Motor neuron (in vitro differentiated cells): Measurements from ENCODE around the gene TNS4. TPM values are rescaled to one million over a fixed set of nuclear protein-coding genes. Genes with fewer than 3 reads are reported as not detected.

Experiments
- ATAC-seq, 8 experiments: fragments of 200-7000 bp; cut with Tn5 transposase; replicated peaks in 6 of 8; 2 replicates each; pipeline ENCODE4 v1.8.0; 2021; ENCODE audit warnings: mild to moderate bottlenecking in 8 of 8, moderate library complexity in 8 of 8
- H3K27ac ChIP-seq, 2 donors: fragments of 250-450 bp; sonication (Bioruptor Pico); 2 replicates each; pipeline ENCODE4 v1.9.0; 2021; ENCODE audit warnings: antibody characterized with exemption in 2 of 2, mild to moderate bottlenecking in 2 of 2, moderate library complexity in 1 of 2
- H3K4me1 ChIP-seq, 2 donors: fragments of 250-450 bp; sonication (Bioruptor Pico); replicated peaks in 1 of 2; 2 replicates each; pipeline ENCODE4 v1.6.1; 2021; ENCODE audit warnings: antibody characterized with exemption in 2 of 2, mild to moderate bottlenecking in 2 of 2, moderate library complexity in 1 of 2
- H3K4me3 ChIP-seq, 5 donors: fragments of 250-450 bp; sonication (Bioruptor Pico); 2 replicates each; pipeline ENCODE4 v1.9.0; 2021; ENCODE audit warnings: antibody characterized with exemption in 5 of 5, mild to moderate bottlenecking in 5 of 5, moderate library complexity in 4 of 5
- WGBS, 10 experiments: fragments of 450-650 bp; shearing (Covaris generic); methylation state at CpG; one replicate each; pipeline ENCODE4 v1.0.0; 2022; 5-methylcytosine and 5-hydroxymethylcytosine counted together
- in situ Hi-C, 9 experiments: fragments of 400-800 bp; cut with MboI; loops; one replicate each; pipeline ENCODE4 v1.15.0; 2021; ENCODE audit warnings: low sequenced_read_pairs in 9 of 9, low pct_unique_long_range_greater_than_20kb in 2 of 9; ENCODE audit not compliant: unreplicated experiment in 9 of 9
- total RNA-seq, 8 experiments: library from RNA; unstranded; fragments of 300-600 nt; gene quantifications; 2 replicates each; pipeline versions ENCODE4 v1.2.3 to v1.2.4, GENCODE V29; 2022

The TNS4 gene
- total RNA-seq, 8 experiments from 2014 or later = 0.08 to 1.0 (median 0.15) TPM; not detected in 1

DNA sequence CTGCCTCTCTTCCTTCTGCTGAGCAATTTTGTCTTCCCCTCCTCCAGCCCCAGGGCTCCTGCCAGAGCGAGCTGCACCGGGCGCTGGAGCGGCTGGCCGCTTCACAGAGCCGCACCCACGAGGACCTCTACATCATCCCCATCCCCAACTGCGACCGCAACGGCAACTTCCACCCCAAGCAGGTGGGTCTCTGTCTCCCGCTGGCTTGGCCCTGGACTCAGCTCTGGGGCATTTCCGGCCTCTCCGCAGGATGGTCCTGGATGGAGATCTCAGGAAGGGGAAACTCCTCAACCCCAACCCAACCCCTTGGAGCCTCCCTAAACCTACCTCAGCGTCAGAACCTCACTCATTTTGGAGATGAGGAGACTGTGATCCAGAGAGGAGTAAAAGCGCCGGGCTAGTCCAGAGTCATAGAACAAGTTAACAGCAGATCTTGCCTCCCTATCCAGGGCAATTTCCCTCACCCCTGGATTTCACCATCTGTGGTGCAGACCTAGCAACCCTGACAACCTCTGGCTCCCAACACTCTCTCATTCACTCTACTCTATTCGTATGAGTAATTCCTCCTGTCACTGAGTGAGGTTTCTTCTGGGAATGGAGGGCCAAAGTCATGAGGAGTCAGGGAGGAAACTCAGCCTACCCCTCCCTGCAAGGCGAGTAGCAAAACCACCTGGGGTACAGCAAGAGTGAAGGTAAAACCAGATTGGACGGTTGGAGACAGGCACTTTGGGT, 47.4 kb downstream of the TNS4 start:
- no peak overlapping the region for H3K4me3 ChIP-seq
- 0 to 97% (median 86%) methylated on average over 1 to 11 of the region's 19 CpGs; no CpG with 5 or more reads in 2 of the 10 experiments for WGBS, 10 experiments
- H3K27ac ChIP-seq = no peak overlapping the region
- in situ Hi-C loops = loop anchor here in 1 of 9 experiments (25.0 kb wide), 1 partner anchor 92 kb away; the partner anchor contains the start of gene GJD3
- ATAC-seq = peak in 2 of 8 experiments; percentile 54 to 55
- H3K4me1 ChIP-seq = peaks cover 21 to 27% of the 10 kb centered on the region in 2 donors

DNA sequence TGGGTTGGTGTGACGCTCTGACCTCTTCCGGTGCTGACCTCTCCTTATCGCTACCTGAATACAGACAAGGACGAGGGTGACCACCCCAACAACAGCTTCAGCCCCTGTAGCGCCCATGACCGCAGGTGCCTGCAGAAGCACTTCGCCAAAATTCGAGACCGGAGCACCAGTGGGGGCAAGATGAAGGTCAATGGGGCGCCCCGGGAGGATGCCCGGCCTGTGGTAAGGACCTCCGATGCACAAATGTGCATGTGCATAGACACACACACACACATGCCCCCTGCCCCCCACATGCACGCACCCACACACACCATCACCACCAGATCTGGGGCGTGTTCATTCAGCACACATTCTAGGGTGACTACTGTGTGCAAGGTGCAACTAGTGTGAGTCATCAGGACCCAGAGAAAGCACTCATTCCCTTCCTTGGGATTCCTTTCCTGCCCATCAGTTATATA, 48.5 kb downstream of the TNS4 start:
- peak in 1 of 8 experiments; percentile 15 for ATAC-seq
- WGBS, 10 experiments = 81 to 100% (median 99%) methylated on average over 2 to 10 of the region's 15 CpGs; no CpG with 5 or more reads in 6 of the 10 experiments
- no peak overlapping the region for H3K4me3 ChIP-seq
- H3K27ac ChIP-seq = peak overlapping the region; percentile 51 to 63
- peaks cover 14 to 18% of the 10 kb centered on the region in 2 donors for H3K4me1 ChIP-seq
- in situ Hi-C loops = loop anchor here in 1 of 9 experiments (25.0 kb wide), 1 partner anchor 91 kb away; the partner anchor contains the start of gene GJD3

- ATAC-seq = peak in 5 of 8 experiments; percentile 62 to 93 (median 92)
- Histone ChIP-seq H3K4me3 (no peak overlapping the region), H3K27ac (peak overlapping the region; percentile 22 to 63), H3K4me1 (peaks cover 11 to 12% of the 10 kb centered on the region in 2 donors)
- 11 to 100% (median 40%) methylated on average over 1 to 3 of the region's 7 CpGs; no CpG with 5 or more reads in 5 of the 10 experiments for WGBS, 10 experiments
- in situ Hi-C loops = loop anchor here in 1 of 9 experiments (25.0 kb wide), 1 partner anchor 90 kb away; the partner anchor contains the start of gene GJD3
Observed at GRCh38 chr17:40452216-40452787, 49.1 kb downstream of the TNS4 start.

DNA sequence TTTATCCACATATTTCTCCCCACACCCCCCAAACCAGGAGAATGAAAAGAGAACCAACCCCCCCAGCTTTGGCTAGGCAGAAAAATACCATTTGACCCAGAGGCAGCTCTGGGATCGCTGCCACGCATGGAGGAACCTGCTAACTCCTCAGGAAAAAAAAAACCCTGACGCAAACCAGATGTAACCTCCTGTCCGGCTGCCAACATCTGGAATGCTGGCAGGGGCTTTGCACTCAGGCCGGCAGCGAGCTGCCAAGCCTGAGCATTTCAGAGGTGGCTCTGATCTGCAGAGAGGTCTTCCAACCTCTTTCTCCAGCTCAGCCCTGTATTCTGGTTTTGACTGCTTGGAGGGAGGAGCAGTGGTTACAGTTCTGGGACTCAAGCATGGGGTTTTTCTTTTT, 50.0 kb downstream of the TNS4 start:
- Histone ChIP-seq H3K4me3 (no peak overlapping the region), H3K27ac (no peak overlapping the region), H3K4me1 (peaks cover 11 to 12% of the 10 kb centered on the region in 2 donors)
- 17 to 100% (median 60%) methylated on average over 1 to 4 of the region's 6 CpGs; no CpG with 5 or more reads in 4 of the 10 experiments for WGBS, 10 experiments
- in situ Hi-C loops = loop anchor here in 1 of 9 experiments (25.0 kb wide), 1 partner anchor 89 kb away; the partner anchor contains the start of gene GJD3
- no peak for ATAC-seq

DNA sequence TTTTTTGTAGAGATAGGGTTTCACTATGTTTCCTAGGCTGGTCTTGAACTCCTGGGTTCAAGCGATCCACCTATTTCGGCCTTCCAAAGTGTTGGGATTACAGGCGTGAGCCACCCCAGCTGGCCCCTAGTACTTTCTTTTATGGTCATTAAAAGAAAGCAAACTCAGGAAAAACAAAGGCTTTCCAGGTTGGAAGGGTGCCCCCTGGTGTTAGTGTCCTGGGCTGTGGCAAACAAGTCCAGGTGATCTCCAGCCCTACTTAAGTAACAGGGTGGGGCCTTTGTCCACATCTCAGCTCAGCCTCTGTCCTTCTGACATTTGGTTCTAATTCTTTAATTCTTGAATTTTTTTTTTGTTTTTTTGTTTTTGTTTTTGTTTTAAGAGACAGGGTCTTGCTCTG, 51.2 kb downstream of the TNS4 start:
- H3K27ac ChIP-seq = no peak overlapping the region
- in situ Hi-C loops = loop anchor here in 1 of 9 experiments (25.0 kb wide), 1 partner anchor 88 kb away; the partner anchor contains the start of gene GJD3
- WGBS, 10 experiments = 70 to 100% (median 92%) methylated on average over 1 to 3 of the region's 3 CpGs; no CpG with 5 or more reads in 5 of the 10 experiments
- no peak overlapping the region for H3K4me3 ChIP-seq
- peaks cover 14 to 18% of the 10 kb centered on the region in 2 donors for H3K4me1 ChIP-seq
- ATAC-seq = peak in 1 of 8 experiments; percentile 26

DNA sequence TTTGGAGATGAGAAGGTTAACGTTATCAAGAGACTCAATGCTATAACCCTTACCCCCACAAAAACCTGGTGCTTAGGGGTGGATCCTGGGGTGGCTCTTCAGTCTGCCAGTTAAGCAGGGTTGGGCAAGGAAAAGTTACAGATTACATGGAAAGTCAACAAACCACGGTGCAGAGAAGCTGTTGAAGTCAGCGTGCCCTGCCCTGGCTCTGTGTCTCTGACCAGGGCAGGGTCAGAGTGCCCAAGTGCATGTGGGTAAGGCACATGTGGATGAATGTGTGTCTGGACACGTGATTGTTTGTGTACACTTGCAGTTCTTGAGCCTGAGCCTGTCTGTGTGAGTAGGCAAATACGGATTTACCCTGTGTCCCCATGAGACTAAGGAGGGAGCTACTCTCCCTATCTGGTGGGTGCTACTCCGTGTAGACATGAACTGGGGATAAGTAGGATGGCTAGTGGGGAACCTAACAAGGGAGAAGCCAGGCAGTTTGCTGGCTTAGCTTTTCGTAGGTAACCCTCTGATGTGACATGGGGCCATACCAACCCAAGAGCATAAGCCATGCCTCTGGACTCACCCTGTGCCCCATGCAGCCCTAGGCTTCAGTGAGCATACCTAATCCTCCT, 52.7 kb downstream of the TNS4 start:
- ATAC-seq = peak in 1 of 8 experiments; percentile 7
- Histone ChIP-seq H3K4me3 (no peak overlapping the region), H3K27ac (no peak overlapping the region), H3K4me1 (peaks cover 27% of the 10 kb centered on the region in 2 donors)
- WGBS, 10 experiments = 0 to 100% (median 30%) methylated on average over 1 to 5 of the region's 7 CpGs; no CpG with 5 or more reads in 3 of the 10 experiments
- in situ Hi-C loops = loop anchor here in 2 of 9 experiments (10.0 to 25.0 kb wide), 2 partner anchors 86 to 89 kb away; no protein-coding TSS in a partner anchor

DNA sequence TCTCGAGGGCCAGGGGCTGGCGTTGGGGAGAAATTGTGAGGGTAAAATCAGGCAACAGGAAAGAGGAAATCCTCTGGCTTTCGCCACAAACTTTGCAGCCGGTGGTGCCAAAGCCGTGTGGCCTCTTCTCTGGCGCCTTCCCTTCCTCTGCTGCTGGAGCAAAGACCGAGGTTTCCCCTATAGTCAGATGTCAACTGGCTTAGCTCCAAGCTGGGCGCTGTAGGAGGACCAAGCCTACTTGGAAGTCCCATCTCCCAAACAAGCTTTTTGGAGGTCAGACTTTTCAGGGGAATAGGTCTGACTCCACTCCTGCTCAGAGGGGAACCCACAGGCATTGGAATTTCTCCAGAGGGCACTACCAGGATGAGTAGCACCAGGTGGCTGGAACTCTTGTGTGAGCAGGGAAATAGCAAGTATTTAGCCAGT, 53.2 kb downstream of the TNS4 start:
- ATAC-seq = no peak
- Histone ChIP-seq H3K4me1 (peaks cover 27% of the 10 kb centered on the region in 2 donors), H3K27ac (no peak overlapping the region), H3K4me3 (no peak overlapping the region)
- WGBS, 10 experiments = 33 to 100% (median 62%) methylated on average over 3 to 6 of the region's 8 CpGs; no CpG with 5 or more reads in 4 of the 10 experiments
- in situ Hi-C loops = loop anchor here in 2 of 9 experiments (10.0 to 25.0 kb wide), 2 partner anchors 87 to 89 kb away; no protein-coding TSS in a partner anchor

DNA sequence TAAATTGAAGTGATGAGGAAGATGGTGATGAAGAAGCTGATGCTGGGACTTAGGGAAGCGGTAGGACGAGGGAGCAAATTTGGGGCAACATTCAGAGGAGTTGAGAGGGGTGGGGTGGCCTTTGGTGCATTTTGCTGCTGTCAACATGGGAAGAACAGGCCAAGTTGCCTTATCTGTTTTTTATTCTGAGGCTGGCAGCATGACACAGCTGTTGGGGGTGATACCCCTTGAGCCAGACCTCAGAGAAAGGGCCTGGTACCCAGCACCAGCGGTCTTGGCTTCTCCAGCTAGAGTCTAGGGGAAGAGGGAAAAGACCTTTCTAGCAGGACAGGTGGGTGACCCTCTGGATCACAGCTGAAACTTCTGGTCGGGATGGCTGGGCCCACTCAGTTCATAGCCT, 53.6 kb downstream of the TNS4 start:
- no peak for ATAC-seq
- in situ Hi-C loops = loop anchor here in 2 of 9 experiments (10.0 to 25.0 kb wide), 2 partner anchors 87 to 89 kb away; no protein-coding TSS in a partner anchor
- Histone ChIP-seq H3K27ac (no peak overlapping the region), H3K4me3 (no peak overlapping the region), H3K4me1 (peaks cover 26% of the 10 kb centered on the region in 2 donors)
- 43 to 100% (median 87%) methylated on average over 1 to 3 of the region's 4 CpGs; no CpG with 5 or more reads in 4 of the 10 experiments for WGBS, 10 experiments

- 50 to 100% (median 93%) methylated on average over 1 to 5 of the region's 8 CpGs; no CpG with 5 or more reads in 3 of the 10 experiments for WGBS, 10 experiments
- in situ Hi-C loops = loop anchor here in 2 of 9 experiments (10.0 to 25.0 kb wide), 2 partner anchors 88 to 90 kb away; no protein-coding TSS in a partner anchor
- Histone ChIP-seq H3K4me3 (no peak overlapping the region), H3K4me1 (peaks cover 23 to 24% of the 10 kb centered on the region in 2 donors), H3K27ac (no peak overlapping the region)
- no peak for ATAC-seq
Observed at GRCh38 chr17:40447148-40447644, 54.2 kb downstream of the TNS4 start.

GRCh38 chr17:40445751-40446468, 55.5 kb downstream of the TNS4 start:
- Histone ChIP-seq H3K4me3 (no peak overlapping the region), H3K27ac (no peak overlapping the region), H3K4me1 (peaks cover 20 to 21% of the 10 kb centered on the region in 2 donors)
- no peak for ATAC-seq
- in situ Hi-C loops = loop anchor here in 2 of 9 experiments (10.0 to 25.0 kb wide), 2 partner anchors 89 to 91 kb away; no protein-coding TSS in a partner anchor
- WGBS, 10 experiments = 81 to 100% (median 88%) methylated on average over 1 to 6 of the region's 11 CpGs; no CpG with 5 or more reads in 3 of the 10 experiments
